Measurements from ENCODE around the gene GLI3. TPM values are rescaled to one million over a fixed set of nuclear protein-coding genes. Genes with fewer than 3 reads are reported as not detected.
A peak's percentile ranks its signal among the peaks of the same experiment; 100 is the strongest.

GLI3 gene
- total RNA-seq, 1 donor from 2014 or later = 126 TPM

DNA sequence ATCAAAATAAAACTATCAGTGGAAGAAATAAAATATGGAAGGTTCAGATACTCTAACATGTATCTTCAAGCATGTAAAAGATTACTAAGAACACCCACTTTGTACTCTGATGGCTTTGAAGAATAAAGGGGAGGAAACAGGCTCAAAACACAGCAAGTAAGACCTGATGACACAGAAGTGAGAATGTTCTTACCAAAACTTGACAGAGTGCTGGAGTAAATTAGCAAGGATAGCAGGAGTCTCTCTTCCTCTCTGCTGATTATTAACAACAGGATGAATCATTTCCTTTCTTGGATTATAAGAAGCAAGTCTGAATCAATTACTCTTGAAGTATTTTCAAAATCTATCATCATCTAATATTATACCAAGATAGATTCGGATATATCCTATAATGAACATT, 47.5 kb downstream of the GLI3 start:
- no peak for DNase-seq (ENCODE audit: low spot score in 2 of 2, unreplicated experiment in 2 of 2)
- Mint-ChIP-seq H3K4me3 (no peak overlapping the region), H3K27ac (peak overlapping the region; percentile 44), H3K36me3 (peaks cover 4% of the 10 kb centered on the region), H3K4me1 (peaks cover 50% of the 10 kb centered on the region), H3K27me3 (ENCODE audit: low read depth) (no peaks in the 10 kb centered on the region), H3K9me3 (no peaks in the 10 kb centered on the region)
- no peak for TF ChIP-seq CTCF (IDR thresholded peaks at IDR 0.05; ENCODE audit: unreplicated experiment)

GRCh38 chr7:42186151-42186550, 50.9 kb downstream of the GLI3 start:
- no peaks in the 10 kb centered on the region for H3K27me3 Mint-ChIP-seq (ENCODE audit: low read depth)
- TF ChIP-seq CTCF (IDR thresholded peaks at IDR 0.05; ENCODE audit: unreplicated experiment) = peak; percentile 48
- DNase-seq (ENCODE audit: low spot score in 2 of 2, unreplicated experiment in 2 of 2) = no peak
- H3K9me3 Mint-ChIP-seq = no peaks in the 10 kb centered on the region
- H3K27ac Mint-ChIP-seq = no peak overlapping the region
- no peak overlapping the region for H3K4me3 Mint-ChIP-seq
- peaks cover 5% of the 10 kb centered on the region for H3K36me3 Mint-ChIP-seq
- H3K4me1 Mint-ChIP-seq = peaks cover 20% of the 10 kb centered on the region

DNA sequence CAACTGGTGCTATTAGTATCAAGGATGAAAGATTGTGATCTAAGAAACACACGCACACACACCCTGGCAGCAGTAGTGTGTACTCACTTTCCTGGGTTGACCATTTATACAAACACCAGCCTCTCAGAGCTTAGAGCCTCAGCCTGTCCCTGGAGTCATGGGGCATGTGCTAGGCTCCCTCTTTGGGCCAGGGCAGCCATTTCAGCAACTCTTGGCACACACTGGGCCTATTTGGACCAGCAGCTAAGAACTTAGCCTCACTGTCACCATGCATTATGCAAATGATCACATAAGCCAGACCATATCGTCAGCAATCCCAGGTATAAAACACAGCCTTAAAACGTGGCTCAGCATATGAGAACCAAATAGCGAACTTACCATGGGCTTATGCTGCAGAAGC, 51.3 kb downstream of the GLI3 start:
- Mint-ChIP-seq H3K4me3 (no peak overlapping the region), H3K9me3 (no peaks in the 10 kb centered on the region), H3K36me3 (peaks cover 5% of the 10 kb centered on the region), H3K27ac (no peak overlapping the region), H3K27me3 (ENCODE audit: low read depth) (no peaks in the 10 kb centered on the region), H3K4me1 (peaks cover 20% of the 10 kb centered on the region)
- TF ChIP-seq CTCF (IDR thresholded peaks at IDR 0.05; ENCODE audit: unreplicated experiment) = no peak
- no peak for DNase-seq (ENCODE audit: low spot score in 2 of 2, unreplicated experiment in 2 of 2)

DNA sequence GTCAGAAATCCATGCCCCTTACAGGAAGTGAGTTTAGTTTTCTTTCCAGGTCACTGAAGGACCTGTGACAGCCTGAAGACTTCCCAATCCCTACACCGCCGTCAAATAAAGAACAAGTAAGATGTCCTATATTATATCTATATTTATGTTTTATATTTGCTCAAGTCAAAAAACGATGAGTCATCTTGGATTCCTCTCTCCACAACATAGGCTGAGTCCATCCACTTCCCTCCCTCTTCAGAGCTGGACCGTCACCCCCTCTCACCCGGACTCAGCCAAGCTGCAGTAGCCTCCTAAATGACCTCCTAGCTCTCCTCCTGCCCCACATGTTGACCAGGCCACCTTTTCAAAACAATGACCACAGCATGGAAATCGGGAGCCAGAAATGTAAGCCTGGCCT, 53.5 kb downstream of the GLI3 start:
- no peak overlapping the region for H3K4me3 Mint-ChIP-seq
- H3K27ac Mint-ChIP-seq = peak overlapping the region; percentile 11
- peaks cover 24% of the 10 kb centered on the region for H3K36me3 Mint-ChIP-seq
- H3K27me3 Mint-ChIP-seq (ENCODE audit: low read depth) = no peaks in the 10 kb centered on the region
- TF ChIP-seq CTCF (IDR thresholded peaks at IDR 0.05; ENCODE audit: unreplicated experiment) = no peak
- no peak for DNase-seq (ENCODE audit: low spot score in 2 of 2, unreplicated experiment in 2 of 2)
- H3K4me1 Mint-ChIP-seq = peaks cover 4% of the 10 kb centered on the region
- H3K9me3 Mint-ChIP-seq = no peaks in the 10 kb centered on the region

DNA sequence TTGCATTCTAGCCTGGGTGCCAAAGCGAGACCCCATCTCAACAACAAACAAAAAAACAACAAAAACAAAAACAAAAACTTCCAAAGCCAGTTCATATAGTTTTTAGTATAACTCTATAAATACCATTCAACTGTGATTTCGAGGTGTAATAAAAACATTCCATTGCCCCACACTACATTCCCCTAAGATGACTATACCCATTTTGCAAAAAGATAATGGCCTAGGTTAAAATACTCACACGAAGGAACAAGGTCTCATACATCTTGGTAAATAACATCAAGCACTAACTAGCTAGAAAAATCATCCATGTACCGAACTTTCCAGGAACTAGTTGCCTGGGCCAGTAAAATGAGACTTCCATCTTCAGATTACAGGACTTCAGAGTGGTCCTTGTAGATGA, 55.4 kb downstream of the GLI3 start:
- H3K9me3 Mint-ChIP-seq = no peaks in the 10 kb centered on the region

More for the DNA sequence above, 55.4 kb downstream of the GLI3 start:
- H3K27me3 Mint-ChIP-seq (ENCODE audit: low read depth) = no peaks in the 10 kb centered on the region
- no peak overlapping the region for H3K27ac Mint-ChIP-seq
- TF ChIP-seq CTCF (IDR thresholded peaks at IDR 0.05; ENCODE audit: unreplicated experiment) = no peak
- DNase-seq (ENCODE audit: low spot score in 2 of 2, unreplicated experiment in 2 of 2) = no peak
- H3K4me3 Mint-ChIP-seq = no peak overlapping the region
- peaks cover 28% of the 10 kb centered on the region for H3K36me3 Mint-ChIP-seq
- H3K4me1 Mint-ChIP-seq = peaks cover 15% of the 10 kb centered on the region

All from mesothelial cell of epicardium (in vitro differentiated cells).